Mesothelial cell of epicardium (in vitro differentiated cells): ENCODE measurements around the gene P4HB. TPM values are rescaled to one million over a fixed set of nuclear protein-coding genes. Genes with fewer than 3 reads are reported as not detected.
"Not testable (repeated sequence)": the region's sequence is repeated elsewhere in the genome, so short reads cannot be mapped to it uniquely, and the experiment has no call there.

Experiments
- DNase-seq, 2 experiments: peaks; one replicate each; pipeline ENCODE4 v3.0.0; 2021; ENCODE audit warnings: low spot score in 2 of 2; ENCODE audit not compliant: unreplicated experiment in 2 of 2
- H3K27ac Mint-ChIP-seq: 2 replicates; pipeline ENCODE4 v1.8.0; 2021; ENCODE audit warnings: mixed read lengths
- H3K27me3 Mint-ChIP-seq: 2 replicates; pipeline ENCODE4 v1.8.0; 2021; ENCODE audit warnings: low read depth, mixed read lengths
- H3K36me3 Mint-ChIP-seq: 2 replicates; pipeline ENCODE4 v1.8.0; 2021; ENCODE audit warnings: mixed read lengths
- H3K4me1 Mint-ChIP-seq: 2 replicates; pipeline ENCODE4 v1.8.0; 2021; ENCODE audit warnings: mixed read lengths
- H3K4me3 Mint-ChIP-seq: 2 replicates; pipeline ENCODE4 v1.8.0; 2021; ENCODE audit warnings: mild to moderate bottlenecking, moderate library complexity, mixed read lengths
- H3K9me3 Mint-ChIP-seq: 2 replicates; pipeline ENCODE4 v1.8.0; 2021; ENCODE audit warnings: mixed read lengths
- CTCF ChIP-seq: fragments of 200-600 bp; sonication (generic); IDR thresholded peaks from one replicate; pipeline ENCODE4 v1.5.0; 2021; ENCODE audit warnings: antibody characterized with exemption; ENCODE audit not compliant: unreplicated experiment
- total RNA-seq: library from RNA; stranded (reverse); gene quantifications from 3 replicates; pipeline ENCODE4 v1.2.1, GENCODE V29; 2021

The P4HB gene
- total RNA-seq, 1 donor from 2014 or later = 433 TPM

GRCh38 chr17:81843713-81844326 lies 16.5 kb downstream of the P4HB start:
- H3K27me3 Mint-ChIP-seq = no peaks in the 10 kb centered on the region
- no peaks in the 10 kb centered on the region for H3K9me3 Mint-ChIP-seq
- no peak for DNase-seq
- no peak for TF ChIP-seq CTCF
- H3K4me3 Mint-ChIP-seq = no peak overlapping the region
- H3K36me3 Mint-ChIP-seq = peaks cover 21% of the 10 kb centered on the region
- no peak overlapping the region for H3K27ac Mint-ChIP-seq
- H3K4me1 Mint-ChIP-seq = peaks cover 7% of the 10 kb centered on the region

- H3K4me1 Mint-ChIP-seq = peaks cover 8% of the 10 kb centered on the region
- no peak overlapping the region for H3K27ac Mint-ChIP-seq
- peaks cover 19% of the 10 kb centered on the region for H3K36me3 Mint-ChIP-seq
- no peak overlapping the region for H3K4me3 Mint-ChIP-seq
- TF ChIP-seq CTCF = no peak
- H3K9me3 Mint-ChIP-seq = no peaks in the 10 kb centered on the region
- DNase-seq = no peak
- H3K27me3 Mint-ChIP-seq = no peaks in the 10 kb centered on the region
Measured at GRCh38 chr17:81842725-81843504, 17.4 kb downstream of the P4HB start.

- Mint-ChIP-seq H3K4me3 (no peak overlapping the region), H3K4me1 (peaks cover 8% of the 10 kb centered on the region), H3K36me3 (peaks cover 19% of the 10 kb centered on the region), H3K27me3 (no peaks in the 10 kb centered on the region), H3K9me3 (no peaks in the 10 kb centered on the region), H3K27ac (no peak overlapping the region)
- no peak for TF ChIP-seq CTCF
- no peak for DNase-seq
Measured at GRCh38 chr17:81842378-81842724, 18.0 kb downstream of the P4HB start.

GRCh38 chr17:81841866-81842265 lies 18.5 kb downstream of the P4HB start:
- peak overlapping the region; percentile 34 for H3K27ac Mint-ChIP-seq
- DNase-seq = no peak
- H3K4me3 Mint-ChIP-seq = no peak overlapping the region
- H3K36me3 Mint-ChIP-seq = peaks cover 19% of the 10 kb centered on the region
- TF ChIP-seq CTCF = no peak
- H3K4me1 Mint-ChIP-seq = peaks cover 8% of the 10 kb centered on the region
- no peaks in the 10 kb centered on the region for H3K9me3 Mint-ChIP-seq
- H3K27me3 Mint-ChIP-seq = no peaks in the 10 kb centered on the region

- DNase-seq = no peak
- Mint-ChIP-seq H3K36me3 (peaks cover 19% of the 10 kb centered on the region), H3K4me1 (peaks cover 8% of the 10 kb centered on the region), H3K4me3 (no peak overlapping the region), H3K27ac (peak overlapping the region; percentile 50), H3K9me3 (no peaks in the 10 kb centered on the region), H3K27me3 (no peaks in the 10 kb centered on the region)
- no peak for TF ChIP-seq CTCF
Measured at GRCh38 chr17:81840826-81841778, 19.2 kb downstream of the P4HB start.

- not testable (repeated sequence) for DNase-seq, H3K27me3 Mint-ChIP-seq, H3K27ac Mint-ChIP-seq, H3K9me3 Mint-ChIP-seq, H3K4me3 Mint-ChIP-seq, H3K4me1 Mint-ChIP-seq
- peaks cover 14% of the 10 kb centered on the region for H3K36me3 Mint-ChIP-seq
Measured at GRCh38 chr17:81840059-81840458, 20.3 kb downstream of the P4HB start.
